Endometrial microvascular endothelial cells (primary cell): ENCODE results near the gene TMEFF2. TPM values are rescaled to one million over a fixed set of nuclear protein-coding genes. Genes with fewer than 3 reads are reported as not detected.
"Not testable (repeated sequence)": the region's sequence is repeated elsewhere in the genome, so short reads cannot be mapped to it uniquely, and the experiment has no call there.

Source experiments
- in situ Hi-C: cut with HindIII; loops from 2 replicates; pipeline ENCODE4 v1.10.0; 2017; ENCODE audit warnings: low sequenced_read_pairs, low pct_unique_long_range_greater_than_20kb; ENCODE audit errors: inconsistent ontology term
- total RNA-seq: library from RNA; depleted of rRNA; stranded (reverse); fragments of >200 nt; gene quantifications from one replicate; pipeline ENCODE4 v1.2.3, GENCODE V29; 2015; ENCODE audit errors: inconsistent ontology term

TMEFF2 gene
- total RNA-seq, 1 donor from 2014 or later = not detected

- in situ Hi-C loops = no loop called here
Measured at GRCh38 chr2:192145496-192145895, 49.2 kb downstream of the TMEFF2 start.

- in situ Hi-C loops = no loop called here
Measured at GRCh38 chr2:192140236-192140839, 54.4 kb downstream of the TMEFF2 start.

- in situ Hi-C loops = no loop called here
Measured at GRCh38 chr2:192139813-192140212, 54.9 kb downstream of the TMEFF2 start.

GRCh38 chr2:192137451-192137850 is 57.3 kb downstream of the TMEFF2 start:
- in situ Hi-C loops = no loop called here

- in situ Hi-C loops = not testable (repeated sequence)
Measured at GRCh38 chr2:192132604-192133003, 62.1 kb downstream of the TMEFF2 start.

GRCh38 chr2:192130312-192130711 is 64.4 kb downstream of the TMEFF2 start:
- in situ Hi-C loops = not testable (repeated sequence)

- in situ Hi-C loops = no loop called here
Measured at GRCh38 chr2:192128655-192129054, 66.1 kb downstream of the TMEFF2 start.

- in situ Hi-C loops = no loop called here
Measured at GRCh38 chr2:192127434-192127833, 67.3 kb downstream of the TMEFF2 start.

- in situ Hi-C loops = no loop called here
Measured at GRCh38 chr2:192126912-192127311, 67.8 kb downstream of the TMEFF2 start.

- in situ Hi-C loops = no loop called here
Measured at GRCh38 chr2:192126426-192126825, 68.3 kb downstream of the TMEFF2 start.

GRCh38 chr2:192124571-192124970 is 70.2 kb downstream of the TMEFF2 start:
- in situ Hi-C loops = no loop called here

GRCh38 chr2:192123847-192124246 is 70.9 kb downstream of the TMEFF2 start:
- in situ Hi-C loops = no loop called here

- in situ Hi-C loops = no loop called here
Measured at GRCh38 chr2:192122946-192123345, 71.8 kb downstream of the TMEFF2 start.

- in situ Hi-C loops = no loop called here
Measured at GRCh38 chr2:192122141-192122540, 72.6 kb downstream of the TMEFF2 start.

GRCh38 chr2:192119536-192119935 is 75.2 kb downstream of the TMEFF2 start:
- in situ Hi-C loops = no loop called here

GRCh38 chr2:192117705-192118104 is 77.0 kb downstream of the TMEFF2 start:
- in situ Hi-C loops = no loop called here

GRCh38 chr2:192111536-192111935 is 83.2 kb downstream of the TMEFF2 start:
- in situ Hi-C loops = not testable (repeated sequence)

- in situ Hi-C loops = no loop called here
Measured at GRCh38 chr2:192099742-192100141, 95.0 kb downstream of the TMEFF2 start.

- in situ Hi-C loops = no loop called here
Measured at GRCh38 chr2:192098814-192099491, 95.8 kb downstream of the TMEFF2 start.

GRCh38 chr2:192091476-192091875 is 103.3 kb downstream of the TMEFF2 start:
- in situ Hi-C loops = no loop called here

- in situ Hi-C loops = no loop called here
Measured at GRCh38 chr2:192090911-192091310, 103.8 kb downstream of the TMEFF2 start.
